Posterior cingulate gyrus (tissue), 11 donors: ENCODE results near the gene SEMA3G.

ENCODE experiments used
- DNase-seq, 10 donors: peaks; one replicate each; pipeline versions ENCODE4 v3.0.0 to v3.0.0-alpha.2; 2020 to 2021; ENCODE audit warnings: mixed read lengths in 3 of 10
- intact Hi-C: fragments of 100-400 bp; cut with DNase I; formaldehyde crosslinking; loops from one replicate; pipeline ENCODE4 v1.15.1; 2023

The SEMA3G gene

GRCh38 chr3:52444860-52445793 lies at the start of gene SEMA3G:
SEMA3G (minus strand) TSS chr3:52445103; CDS start chr3:52445027, 76 bp downstream.
- intact Hi-C loops: no loop called here
- DNase-seq: peak in 3 of 10 donors; percentile 51 to 89 (median 73)

GRCh38 chr3:52494445-52494844 lies 49.5 kb upstream of the SEMA3G start:
- intact Hi-C loops: no loop called here
- no peak for DNase-seq

GRCh38 chr3:52493232-52494017 lies 48.5 kb upstream of the SEMA3G start:
- DNase-seq: no peak
- intact Hi-C loops: no loop called here

GRCh38 chr3:52492059-52492458 lies 47.2 kb upstream of the SEMA3G start:
- no peak for DNase-seq
- intact Hi-C loops: no loop called here

- intact Hi-C loops: no loop called here
- DNase-seq: no peak
Measured at GRCh38 chr3:52490939-52491526, 46.1 kb upstream of the SEMA3G start.

- no peak for DNase-seq
- intact Hi-C loops: no loop called here
Measured at GRCh38 chr3:52490035-52490938, 45.4 kb upstream of the SEMA3G start.

GRCh38 chr3:52489453-52489852 lies 44.5 kb upstream of the SEMA3G start:
- no peak for DNase-seq

GRCh38 chr3:52488746-52489145 lies 43.8 kb upstream of the SEMA3G start:
- no peak for DNase-seq
- intact Hi-C loops: no loop called here

More at GRCh38 chr3:52489453-52489852, 44.5 kb upstream of the SEMA3G start:
- intact Hi-C loops: no loop called here

GRCh38 chr3:52487788-52488691 lies 43.1 kb upstream of the SEMA3G start:
- intact Hi-C loops: no loop called here

GRCh38 chr3:52487050-52487787 lies 42.3 kb upstream of the SEMA3G start:
- intact Hi-C loops: no loop called here
- DNase-seq: no peak

More at GRCh38 chr3:52487788-52488691, 43.1 kb upstream of the SEMA3G start:
- no peak for DNase-seq

GRCh38 chr3:52484680-52485461 lies 40.0 kb upstream of the SEMA3G start:
- intact Hi-C loops: no loop called here
- no peak for DNase-seq

- no peak for DNase-seq
- intact Hi-C loops: no loop called here
Measured at GRCh38 chr3:52483577-52484381, 38.9 kb upstream of the SEMA3G start.

- no peak for DNase-seq
- intact Hi-C loops: no loop called here
Measured at GRCh38 chr3:52483081-52483480, 38.2 kb upstream of the SEMA3G start.

GRCh38 chr3:52481819-52482521 lies 37.1 kb upstream of the SEMA3G start:
- DNase-seq: no peak
- intact Hi-C loops: no loop called here

- intact Hi-C loops: no loop called here
- peak in 8 of 10 donors; percentile 54 to 95 (median 67) for DNase-seq
Measured at GRCh38 chr3:52480768-52481715, 36.1 kb upstream of the SEMA3G start.
